HFFc6 (cell line): ENCODE measurements around the gene SACS. TPM values are rescaled to one million over a fixed set of nuclear protein-coding genes. Genes with fewer than 3 reads are reported as not detected.

Experiments
- DNase-seq: peaks from one replicate; pipeline ENCODE4 v3.0.0-alpha.2; 2018
- H3K27ac Mint-ChIP-seq: 2 replicates; pipeline ENCODE4 v1.8.0; 2020; ENCODE audit warnings: mild to moderate bottlenecking, mixed read lengths
- H3K27me3 Mint-ChIP-seq: 2 replicates; pipeline ENCODE4 v1.8.0; 2021; ENCODE audit warnings: mild to moderate bottlenecking, moderate library complexity, mixed read lengths; ENCODE audit not compliant: insufficient read depth
- H3K36me3 Mint-ChIP-seq: 2 replicates; pipeline ENCODE4 v1.8.0; 2021; ENCODE audit warnings: low read depth, mixed read lengths
- H3K4me1 Mint-ChIP-seq: 2 replicates; pipeline ENCODE4 v1.8.0; 2020; ENCODE audit warnings: low read depth, mixed read lengths
- H3K4me3 Mint-ChIP-seq: 2 replicates; pipeline ENCODE4 v1.8.0; 2020; ENCODE audit warnings: mild to moderate bottlenecking, moderate library complexity, mixed read lengths
- H3K9me3 Mint-ChIP-seq: 2 replicates; pipeline ENCODE4 v1.8.0; 2020; ENCODE audit warnings: mild to moderate bottlenecking, mixed read lengths
- total RNA-seq, 6 experiments: library from RNA; stranded (reverse); fragmentation: NEBNext Ultra II Directional; extraction: Animal tissue kit (Norgen Biotek cat#: 25700); gene quantifications; 2 replicates in 1 of 6; 3 replicates in 5 of 6; pipeline ENCODE4 v1.2.3, GENCODE V29; 2021
- TF ChIP-seq, protein P1 (sequence below): fragments of 200-600 bp; sonication (generic); IDR thresholded peaks from 2 replicates; pipeline ENCODE4 v1.5.0; 2021; ENCODE audit warnings: antibody characterized with exemption, mild to moderate bottlenecking

SACS gene
- total RNA-seq, 6 experiments from 2014 or later = 43.9 to 50.9 (median 47.1) TPM

DNA sequence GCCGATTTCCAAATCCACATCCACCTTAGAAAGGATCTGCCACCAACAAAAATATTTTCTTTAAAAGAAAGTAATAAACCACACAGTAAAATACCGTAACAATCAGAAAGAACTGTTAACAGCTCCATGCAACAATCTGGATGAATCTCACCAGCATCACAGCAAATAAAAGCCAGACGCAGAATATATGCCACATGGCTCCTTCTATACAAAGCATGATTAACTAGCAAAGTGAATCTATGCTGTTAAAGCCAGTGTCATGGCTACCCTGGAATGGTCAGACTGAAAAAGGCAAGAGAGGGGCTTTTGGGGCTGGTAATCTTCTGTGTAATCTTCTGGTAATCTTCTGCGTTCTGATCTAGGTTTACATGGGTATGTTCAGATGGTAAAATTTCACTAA, 81.3 kb downstream of the SACS start:
- H3K4me1 Mint-ChIP-seq = peaks cover 55% of the 10 kb centered on the region

DNA sequence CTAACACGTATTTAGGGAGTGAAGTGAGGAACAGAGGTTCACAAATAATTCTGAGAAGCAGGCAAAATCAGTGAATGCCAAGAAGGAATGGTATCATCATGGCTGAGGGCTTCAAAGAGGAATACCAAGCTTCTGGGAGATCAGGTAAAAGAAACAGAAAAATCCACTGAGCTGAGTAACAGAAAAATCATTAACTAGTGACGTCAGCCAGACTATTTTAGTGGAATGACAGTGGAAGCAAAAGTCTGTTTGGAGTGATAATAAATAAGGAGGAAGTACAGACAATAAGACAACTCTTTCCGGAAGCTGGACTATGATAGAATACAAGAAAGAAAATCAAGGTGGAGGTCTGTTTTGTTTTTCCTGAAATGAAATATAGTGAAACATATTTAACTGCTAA, 83.5 kb downstream of the SACS start:
- Mint-ChIP-seq H3K27me3 (no peaks in the 10 kb centered on the region; the same call in none of the 2 replicates), H3K4me1 (peaks cover 59% of the 10 kb centered on the region), H3K27ac (peak overlapping the region; percentile 53), H3K4me3 (peak overlapping the region; percentile 18; the same call in 1 of the 2 replicates), H3K36me3 (peaks cover 71% of the 10 kb centered on the region), H3K9me3 (no peaks in the 10 kb centered on the region)
- no peak for DNase-seq
- TF ChIP-seq, protein P1, sequence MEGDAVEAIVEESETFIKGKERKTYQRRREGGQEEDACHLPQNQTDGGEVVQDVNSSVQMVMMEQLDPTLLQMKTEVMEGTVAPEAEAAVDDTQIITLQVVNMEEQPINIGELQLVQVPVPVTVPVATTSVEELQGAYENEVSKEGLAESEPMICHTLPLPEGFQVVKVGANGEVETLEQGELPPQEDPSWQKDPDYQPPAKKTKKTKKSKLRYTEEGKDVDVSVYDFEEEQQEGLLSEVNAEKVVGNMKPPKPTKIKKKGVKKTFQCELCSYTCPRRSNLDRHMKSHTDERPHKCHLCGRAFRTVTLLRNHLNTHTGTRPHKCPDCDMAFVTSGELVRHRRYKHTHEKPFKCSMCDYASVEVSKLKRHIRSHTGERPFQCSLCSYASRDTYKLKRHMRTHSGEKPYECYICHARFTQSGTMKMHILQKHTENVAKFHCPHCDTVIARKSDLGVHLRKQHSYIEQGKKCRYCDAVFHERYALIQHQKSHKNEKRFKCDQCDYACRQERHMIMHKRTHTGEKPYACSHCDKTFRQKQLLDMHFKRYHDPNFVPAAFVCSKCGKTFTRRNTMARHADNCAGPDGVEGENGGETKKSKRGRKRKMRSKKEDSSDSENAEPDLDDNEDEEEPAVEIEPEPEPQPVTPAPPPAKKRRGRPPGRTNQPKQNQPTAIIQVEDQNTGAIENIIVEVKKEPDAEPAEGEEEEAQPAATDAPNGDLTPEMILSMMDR = no peak

More for the DNA sequence above, 81.3 kb downstream of the SACS start:
- no peaks in the 10 kb centered on the region for H3K9me3 Mint-ChIP-seq
- H3K4me3 Mint-ChIP-seq = no peak overlapping the region
- peak overlapping the region; percentile 30; the same call in 1 of the 2 replicates for H3K27ac Mint-ChIP-seq
- TF ChIP-seq, protein P1 = no peak
- no peaks in the 10 kb centered on the region; the same call in 1 of the 2 replicates for H3K27me3 Mint-ChIP-seq
- H3K36me3 Mint-ChIP-seq = peaks cover 66% of the 10 kb centered on the region
- DNase-seq = no peak

DNA sequence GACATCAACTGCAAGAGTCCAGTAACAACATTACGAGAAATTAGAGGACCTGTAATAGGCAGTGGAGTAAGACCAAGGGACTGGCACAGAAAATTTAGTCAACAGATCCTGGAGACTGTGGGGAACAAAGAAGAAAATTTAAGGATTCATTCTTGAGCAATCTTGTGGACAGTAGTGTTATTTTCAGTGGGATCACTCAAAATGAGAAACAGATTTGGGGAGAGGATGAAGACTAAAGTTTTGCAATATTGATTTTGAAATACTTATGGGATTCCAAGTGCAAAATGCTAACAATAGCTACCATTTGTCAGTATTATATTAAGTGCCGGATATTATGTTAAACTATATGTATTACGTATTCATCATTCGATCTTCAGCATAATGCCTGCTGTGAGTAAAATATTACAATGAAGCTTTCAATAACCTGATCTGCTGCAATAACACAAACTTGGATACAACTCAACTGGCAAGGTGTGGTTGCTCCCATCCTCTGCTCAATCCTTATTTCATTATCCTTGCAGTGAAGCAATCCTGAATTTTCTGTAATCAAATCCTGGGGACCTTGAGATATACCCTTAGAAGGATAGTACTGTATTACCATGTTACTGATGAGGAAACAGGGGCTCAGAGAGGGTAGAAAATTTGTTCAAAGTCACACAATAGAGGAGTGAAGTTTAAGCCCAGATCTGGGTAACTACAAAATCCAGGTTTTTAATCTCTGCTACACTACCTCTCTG, 84.2 kb downstream of the SACS start:
- Mint-ChIP-seq H3K9me3 (no peaks in the 10 kb centered on the region), H3K36me3 (peaks cover 70% of the 10 kb centered on the region), H3K4me1 (peaks cover 65% of the 10 kb centered on the region), H3K27ac (peak overlapping the region; percentile 53; the same call in 1 of the 2 replicates), H3K4me3 (peak overlapping the region; percentile 18; the same call in 1 of the 2 replicates), H3K27me3 (no peaks in the 10 kb centered on the region; the same call in none of the 2 replicates)
- no peak for DNase-seq
- TF ChIP-seq, protein P1 = no peak

DNA sequence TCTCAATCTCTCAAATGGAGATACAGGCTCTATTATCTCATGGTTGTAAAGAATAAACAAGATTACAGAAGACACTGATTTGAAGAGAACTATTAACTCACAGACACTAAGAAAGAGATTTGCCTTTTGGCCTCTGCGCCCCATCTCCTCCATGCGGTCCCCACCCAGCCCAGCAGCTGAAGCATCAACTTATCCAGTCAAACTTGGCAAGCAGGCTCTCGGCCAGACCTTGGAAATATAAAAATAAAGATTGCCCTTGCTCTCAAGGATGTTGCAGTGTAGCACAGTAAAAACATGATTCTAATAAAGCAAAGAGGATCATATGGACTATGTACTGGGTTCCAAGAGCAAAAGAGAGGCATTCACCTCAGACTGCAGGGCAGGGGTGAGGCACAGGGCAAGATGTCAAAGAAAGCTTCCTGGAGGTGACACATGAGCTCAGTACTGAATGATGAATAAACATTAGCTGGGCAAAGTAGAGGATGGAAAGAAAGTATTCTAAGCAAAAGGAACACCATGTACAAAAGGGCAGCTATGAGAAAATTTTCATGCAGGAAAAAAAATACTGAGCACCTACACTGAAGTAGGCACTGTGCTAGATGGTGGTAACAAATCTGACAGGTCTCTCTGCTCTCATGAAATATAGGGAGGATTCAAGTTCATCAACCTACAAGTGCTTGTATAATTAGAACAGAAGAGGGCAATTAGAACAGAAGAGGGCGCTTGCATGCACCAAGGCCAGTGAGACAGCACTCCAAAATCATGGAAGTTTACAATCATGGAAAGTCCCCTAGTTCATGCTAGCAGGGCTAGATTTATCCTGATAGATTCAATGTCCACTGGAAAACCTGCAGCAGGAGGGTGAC, 85.0 kb downstream of the SACS start:
- DNase-seq = no peak
- H3K27ac Mint-ChIP-seq = peak overlapping the region; percentile 26
- peaks cover 76% of the 10 kb centered on the region for H3K36me3 Mint-ChIP-seq
- peaks cover 65% of the 10 kb centered on the region for H3K4me1 Mint-ChIP-seq
- no peaks in the 10 kb centered on the region for H3K9me3 Mint-ChIP-seq
- TF ChIP-seq, protein P1 = no peak
- no peaks in the 10 kb centered on the region; the same call in none of the 2 replicates for H3K27me3 Mint-ChIP-seq
- H3K4me3 Mint-ChIP-seq = no peak overlapping the region

DNA sequence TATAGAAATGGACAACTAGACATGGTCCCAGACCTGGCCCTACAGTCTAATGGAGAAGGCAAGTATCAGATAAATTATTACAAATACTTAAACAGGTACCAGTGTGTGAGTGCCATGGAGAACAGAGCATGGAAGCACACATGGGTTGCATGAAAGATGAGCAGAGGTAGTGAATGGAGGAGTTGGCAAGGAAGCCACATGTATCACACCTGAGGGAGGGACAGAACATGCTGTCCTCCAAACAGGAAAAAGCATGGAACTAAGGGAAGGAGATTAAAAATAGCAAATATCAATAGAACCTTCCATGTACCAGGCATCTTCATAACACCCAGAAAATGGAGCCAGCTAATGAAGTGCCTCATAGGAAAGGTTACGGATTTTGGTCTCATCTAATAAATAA, 85.9 kb downstream of the SACS start:
- Mint-ChIP-seq H3K27ac (no peak overlapping the region), H3K27me3 (no peaks in the 10 kb centered on the region; the same call in none of the 2 replicates), H3K9me3 (no peaks in the 10 kb centered on the region), H3K36me3 (peaks cover 78% of the 10 kb centered on the region), H3K4me3 (no peak overlapping the region), H3K4me1 (peaks cover 57% of the 10 kb centered on the region)
- no peak for DNase-seq
- TF ChIP-seq, protein P1 = no peak
